ENCODE measurements around the gene YIPF3.

DNA sequence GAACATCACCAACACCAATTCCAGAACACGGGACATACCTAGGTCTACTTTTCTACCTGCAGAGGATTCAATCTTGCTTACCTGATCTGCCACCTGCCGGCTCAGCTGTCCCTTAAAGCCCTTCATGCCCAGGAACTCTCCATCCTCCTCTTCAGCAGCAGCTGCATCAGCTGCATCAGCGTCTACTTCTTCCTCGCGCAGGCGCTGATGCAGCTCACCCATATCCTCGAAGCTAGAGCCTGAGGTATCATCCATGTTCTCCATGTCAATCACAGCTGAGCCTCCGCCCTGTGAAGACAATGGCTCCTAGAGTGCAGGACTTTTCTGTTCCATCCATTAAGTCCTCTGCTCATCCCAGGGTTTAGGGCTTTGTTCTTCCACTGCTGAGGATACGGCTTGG lies 918 bp downstream of the YIPF3 start:
- no peak for TF ChIP-seq EZH2 (IDR thresholded peaks at IDR 0.05; ENCODE audit: insufficient read depth, poor library complexity, severe bottlenecking)
- TF ChIP-seq EZH2phosphoT487 (IDR thresholded peaks at IDR 0.05; ENCODE audit: insufficient read depth, low read depth), result no peak
